Naive thymus-derived CD4-positive, alpha-beta T cell (primary cell): ENCODE data around the gene PPRC1. TPM values are rescaled to one million over a fixed set of nuclear protein-coding genes. Genes with fewer than 3 reads are reported as not detected.

Experiments
- ATAC-seq: fragments of 150-1000 bp; cut with Tn5 transposase; 2 replicates; pipeline ENCODE4 v1.10.0; 2021; ENCODE audit warnings: mild to moderate bottlenecking, moderate library complexity
- CTCF ChIA-PET: fragments of 350-600 bp; sonication (Branson Sonifier 250); formaldehyde crosslinking; loops from one replicate; lab custom pipeline; 2021; ENCODE audit warnings: antibody characterized with exemption; lab: Charles Lee
- POLR2A ChIA-PET: fragments of 350-600 bp; sonication (Branson Sonifier 250); formaldehyde crosslinking; loops from one replicate; lab custom pipeline; 2021; ENCODE audit warnings: antibody characterized with exemption, inconsistent platforms; lab: Charles Lee
- DNase-seq, 9 donors: peaks; one replicate each; pipeline versions ENCODE4 v3.0.0 to v3.0.0-alpha.2; 2020 to 2022; ENCODE audit warnings: mixed read lengths in 1 of 9
- H3K27ac ChIP-seq: one replicate; pipeline ENCODE4 v1.7.0; 2013; ENCODE audit warnings: mild to moderate bottlenecking, low read depth, low read length, moderate library complexity
- H3K27me3 ChIP-seq, 2 donors: one replicate each; pipeline ENCODE4 v1.7.0; 2013; ENCODE audit warnings: low read length in 2 of 2, mild to moderate bottlenecking in 2 of 2, moderate library complexity in 2 of 2; ENCODE audit not compliant: control insufficient read depth in 2 of 2, insufficient read depth in 2 of 2
- H3K36me3 ChIP-seq, 3 experiments: 1 replicate in 2 of 3; 2 replicates in 1 of 3; pipeline ENCODE4 v1.7.0; 2013; ENCODE audit warnings: low read length in 3 of 3, mild to moderate bottlenecking in 3 of 3, moderate library complexity in 1 of 3; ENCODE audit not compliant: insufficient read depth in 3 of 3, control insufficient read depth in 2 of 3
- H3K4me1 ChIP-seq, 2 donors: one replicate each; pipeline ENCODE4 v1.7.0; 2013; ENCODE audit warnings: low read length in 2 of 2, mild to moderate bottlenecking in 2 of 2, moderate library complexity in 1 of 2; ENCODE audit not compliant: control insufficient read depth in 2 of 2, insufficient read depth in 2 of 2
- H3K4me3 ChIP-seq: 2 replicates; pipeline ENCODE4 v1.7.0; 2013; ENCODE audit warnings: mild to moderate bottlenecking, low read length
- H3K9me3 ChIP-seq, 3 experiments: 1 replicate in 2 of 3; 2 replicates in 1 of 3; pipeline ENCODE4 v1.7.0; 2013; ENCODE audit warnings: low read length in 3 of 3; ENCODE audit not compliant: control insufficient read depth in 2 of 3
- H3K27ac Mint-ChIP-seq, 9 donors: one replicate each; pipeline ENCODE4 v1.8.0; 2020 to 2022; ENCODE audit warnings: mixed read lengths in 9 of 9, mild to moderate bottlenecking in 8 of 9, moderate library complexity in 5 of 9, inconsistent platforms in 2 of 9
- H3K27me3 Mint-ChIP-seq, 5 donors: one replicate each; pipeline ENCODE4 v1.8.0; 2021 to 2022; ENCODE audit warnings: mixed read lengths in 5 of 5, mild to moderate bottlenecking in 1 of 5
- H3K36me3 Mint-ChIP-seq, 5 donors: one replicate each; pipeline ENCODE4 v1.8.0; 2020 to 2022; ENCODE audit warnings: mixed read lengths in 5 of 5, mild to moderate bottlenecking in 3 of 5, inconsistent platforms in 1 of 5
- H3K4me1 Mint-ChIP-seq, 7 donors: one replicate each; pipeline ENCODE4 v1.8.0; 2020 to 2022; ENCODE audit warnings: mixed read lengths in 7 of 7, mild to moderate bottlenecking in 3 of 7, inconsistent platforms in 1 of 7
- H3K4me3 Mint-ChIP-seq, 10 donors: one replicate each; pipeline ENCODE4 v1.8.0; 2020 to 2022; ENCODE audit warnings: mild to moderate bottlenecking in 10 of 10, mixed read lengths in 10 of 10, moderate library complexity in 6 of 10, inconsistent platforms in 2 of 10
- H3K9me3 Mint-ChIP-seq, 11 donors: one replicate each; pipeline ENCODE4 v1.8.0; 2020 to 2022; ENCODE audit warnings: mixed read lengths in 11 of 11, mild to moderate bottlenecking in 4 of 11, inconsistent platforms in 1 of 11, moderate library complexity in 1 of 11
- intact Hi-C, 2 donors: fragments of 100-400 bp; cut with micrococcal nuclease; formaldehyde crosslinking; loops; one replicate each; pipeline ENCODE4 v1.15.1; 2023
- polyA plus RNA-seq, 2 donors: library from polyadenylated mRNA; unstranded; fragments of 300-500 nt; fragmentation: Illumina TruSeq; gene quantifications; one replicate each; pipeline ENCODE4 v1.2.3, GENCODE V29; 2021
- total RNA-seq, 6 experiments: library from RNA in 5 of 6; stranded (reverse) in 5 of 6; gene quantifications; 1 replicate in 5 of 6; 2 replicates in 1 of 6; pipeline ENCODE4 v1.2.3 and lab custom pipeline; 2021 to 2026

The PPRC1 gene
- total and polyA plus RNA-seq, 7 experiments from 2014 or later = 9.7 to 56.5 (median 35.7) TPM

DNA sequence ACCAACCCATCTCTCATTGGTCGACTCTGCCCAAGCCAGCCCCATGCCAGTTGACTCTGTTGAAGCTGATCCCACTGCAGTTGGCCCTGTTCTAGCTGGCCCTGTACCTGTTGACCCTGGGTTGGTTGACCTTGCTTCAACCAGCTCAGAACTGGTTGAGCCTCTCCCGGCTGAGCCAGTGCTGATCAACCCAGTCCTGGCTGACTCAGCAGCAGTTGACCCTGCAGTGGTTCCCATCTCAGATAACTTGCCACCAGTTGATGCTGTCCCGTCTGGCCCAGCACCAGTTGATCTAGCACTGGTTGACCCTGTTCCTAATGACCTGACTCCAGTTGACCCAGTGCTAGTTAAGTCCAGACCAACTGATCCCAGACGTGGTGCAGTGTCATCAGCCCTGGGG, 7.4 kb downstream of the PPRC1 start:
- H3K4me3 ChIP-seq = no peak overlapping the region
- H3K36me3 ChIP-seq = peaks cover 0 to 73% (median 24%) of the 10 kb centered on the region in 3 experiments
- no peaks in the 10 kb centered on the region for H3K9me3 ChIP-seq
- H3K4me3 Mint-ChIP-seq = no peak overlapping the region
- H3K36me3 Mint-ChIP-seq = peaks cover 4 to 54% (median 10%) of the 10 kb centered on the region in 5 donors
- DNase-seq (no peak), ATAC-seq (peak; percentile 4)
- H3K4me1 Mint-ChIP-seq = peaks cover 13 to 24% (median 19%) of the 10 kb centered on the region in 7 donors
- intact Hi-C loops = no loop called here
- H3K9me3 Mint-ChIP-seq = peaks cover 0 to 2% (median 0%) of the 10 kb centered on the region in 11 donors
- CTCF ChIA-PET = interaction anchor here (2.9 kb wide), 1 partner anchor 8 kb away, joined by 13 read pairs; no protein-coding TSS in a partner anchor
- POLR2A ChIA-PET = interaction anchor here (0.6 to 0.7 kb wide), 2 partner anchors 11 to 287 kb away, joined by 3 read pairs; no protein-coding TSS in a partner anchor
- H3K27me3 Mint-ChIP-seq = no peaks in the 10 kb centered on the region
- peak overlapping the region in 1 of 9 donors; percentile 56 for H3K27ac Mint-ChIP-seq
- peaks cover 0 to 9% of the 10 kb centered on the region in 2 donors for H3K4me1 ChIP-seq
- H3K27me3 ChIP-seq = no peaks in the 10 kb centered on the region
- no peak overlapping the region for H3K27ac ChIP-seq

DNA sequence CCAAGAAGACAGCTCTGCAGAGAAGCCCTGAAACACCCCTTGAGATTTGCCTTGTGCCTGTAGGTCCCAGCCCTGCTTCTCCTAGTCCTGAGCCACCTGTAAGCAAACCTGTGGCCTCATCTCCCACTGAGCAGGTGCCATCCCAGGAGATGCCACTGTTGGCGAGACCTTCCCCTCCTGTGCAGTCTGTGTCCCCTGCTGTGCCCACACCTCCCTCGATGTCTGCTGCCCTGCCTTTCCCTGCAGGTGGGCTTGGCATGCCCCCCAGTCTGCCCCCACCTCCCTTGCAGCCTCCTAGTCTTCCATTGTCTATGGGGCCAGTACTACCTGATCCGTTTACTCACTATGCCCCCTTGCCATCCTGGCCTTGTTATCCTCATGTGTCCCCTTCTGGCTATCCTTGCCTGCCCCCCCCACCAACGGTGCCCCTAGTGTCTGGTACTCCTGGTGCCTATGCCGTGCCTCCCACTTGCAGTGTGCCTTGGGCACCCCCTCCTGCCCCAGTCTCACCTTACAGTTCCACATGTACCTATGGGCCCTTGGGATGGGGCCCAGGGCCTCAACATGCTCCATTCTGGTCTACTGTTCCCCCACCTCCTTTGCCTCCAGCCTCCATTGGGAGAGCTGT, 8.2 kb downstream of the PPRC1 start:
- H3K4me3 Mint-ChIP-seq = no peak overlapping the region
- H3K27ac ChIP-seq = no peak overlapping the region
- no peaks in the 10 kb centered on the region for H3K9me3 ChIP-seq
- no peaks in the 10 kb centered on the region for H3K27me3 Mint-ChIP-seq
- H3K27ac Mint-ChIP-seq = peak overlapping the region in 3 of 9 donors; percentile 48 to 62 (median 52)
- ChIA-PET CTCF (interaction anchor here (0.6 kb wide), 1 partner anchor 13 kb away, joined by 3 read pairs; no protein-coding TSS in a partner anchor), POLR2A (no interaction called here)
- ATAC-seq = no peak
- peaks cover 6 to 58% (median 14%) of the 10 kb centered on the region in 5 donors for H3K36me3 Mint-ChIP-seq
- H3K4me3 ChIP-seq = no peak overlapping the region
- H3K27me3 ChIP-seq = no peaks in the 10 kb centered on the region
- H3K36me3 ChIP-seq = peaks cover 0 to 78% (median 24%) of the 10 kb centered on the region in 3 experiments
- peaks cover 0 to 2% (median 0%) of the 10 kb centered on the region in 11 donors for H3K9me3 Mint-ChIP-seq
- intact Hi-C loops = no loop called here
- peaks cover 0 to 1% of the 10 kb centered on the region in 2 donors for H3K4me1 ChIP-seq
- no peak for DNase-seq
- H3K4me1 Mint-ChIP-seq = peaks cover 7 to 16% (median 15%) of the 10 kb centered on the region in 7 donors

DNA sequence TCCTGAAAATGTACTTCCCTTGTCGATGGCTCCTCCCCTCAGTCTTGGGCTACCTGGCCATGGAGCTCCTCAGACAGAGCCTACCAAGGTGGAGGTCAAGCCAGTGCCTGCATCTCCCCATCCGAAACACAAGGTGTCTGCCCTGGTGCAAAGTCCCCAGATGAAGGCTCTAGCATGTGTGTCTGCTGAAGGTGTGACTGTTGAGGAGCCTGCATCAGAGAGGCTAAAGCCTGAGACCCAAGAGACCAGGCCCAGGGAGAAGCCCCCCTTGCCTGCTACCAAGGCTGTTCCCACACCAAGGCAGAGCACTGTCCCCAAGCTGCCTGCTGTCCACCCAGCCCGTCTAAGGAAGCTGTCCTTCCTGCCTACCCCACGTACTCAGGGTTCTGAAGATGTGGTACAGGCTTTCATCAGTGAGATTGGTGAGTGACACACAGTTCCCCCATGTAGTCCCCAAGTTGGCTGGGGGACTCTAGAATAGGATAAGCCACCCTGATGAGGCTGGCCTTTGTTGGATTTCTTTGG, 8.8 kb downstream of the PPRC1 start:
- Mint-ChIP-seq H3K27ac (peak overlapping the region in 2 of 9 donors; percentile 33 to 59), H3K4me3 (no peak overlapping the region), H3K4me1 (peaks cover 4 to 16% (median 9%) of the 10 kb centered on the region in 7 donors), H3K9me3 (peaks cover 0 to 2% (median 0%) of the 10 kb centered on the region in 11 donors), H3K36me3 (peaks cover 7 to 61% (median 16%) of the 10 kb centered on the region in 5 donors), H3K27me3 (no peaks in the 10 kb centered on the region)
- H3K4me3 ChIP-seq = no peak overlapping the region
- H3K27ac ChIP-seq = no peak overlapping the region
- no peaks in the 10 kb centered on the region for H3K4me1 ChIP-seq
- intact Hi-C loops = no loop called here
- DNase-seq (no peak), ATAC-seq (no peak)
- H3K27me3 ChIP-seq = no peaks in the 10 kb centered on the region
- peaks cover 0 to 83% (median 24%) of the 10 kb centered on the region in 3 experiments for H3K36me3 ChIP-seq
- CTCF ChIA-PET = no interaction called here
- POLR2A ChIA-PET = no interaction called here
- H3K9me3 ChIP-seq = no peaks in the 10 kb centered on the region

DNA sequence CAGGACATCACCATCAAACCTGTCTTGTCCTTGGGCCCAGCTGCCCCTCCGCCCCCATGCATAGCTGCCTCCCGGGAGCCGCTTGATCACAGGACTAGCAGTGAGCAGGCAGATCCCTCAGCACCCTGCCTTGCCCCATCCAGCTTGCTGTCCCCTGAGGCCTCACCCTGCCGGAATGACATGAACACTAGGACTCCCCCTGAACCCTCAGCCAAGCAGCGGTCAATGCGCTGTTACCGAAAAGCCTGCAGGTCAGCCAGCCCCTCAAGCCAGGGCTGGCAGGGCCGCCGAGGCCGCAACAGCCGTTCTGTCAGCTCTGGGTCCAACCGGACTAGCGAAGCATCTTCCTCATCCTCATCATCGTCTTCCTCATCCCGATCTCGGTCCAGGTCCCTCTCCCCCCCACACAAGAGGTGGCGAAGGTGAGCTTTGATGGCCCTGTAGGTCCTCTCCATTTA, 14.2 kb downstream of the PPRC1 start:
- Histone ChIP-seq H3K36me3 (peaks cover 9 to 72% (median 12%) of the 10 kb centered on the region in 3 experiments), H3K4me1 (peaks cover 0 to 4% of the 10 kb centered on the region in 2 donors), H3K9me3 (no peaks in the 10 kb centered on the region), H3K27ac (no peak overlapping the region), H3K27me3 (no peaks in the 10 kb centered on the region), H3K4me3 (no peak overlapping the region)
- POLR2A ChIA-PET = no interaction called here
- ATAC-seq (no peak), DNase-seq (no peak)
- Mint-ChIP-seq H3K27ac (peak overlapping the region in 2 of 9 donors; percentile 19 to 63), H3K36me3 (peaks cover 9 to 43% (median 16%) of the 10 kb centered on the region in 5 donors), H3K9me3 (peaks cover 0 to 2% (median 0%) of the 10 kb centered on the region in 11 donors), H3K27me3 (peaks cover 0 to 1% (median 0%) of the 10 kb centered on the region in 5 donors), H3K4me3 (no peak overlapping the region), H3K4me1 (peaks cover 7 to 18% (median 9%) of the 10 kb centered on the region in 7 donors)
- CTCF ChIA-PET = interaction anchor here (2.9 kb wide), 1 partner anchor 8 kb away, joined by 13 read pairs; no protein-coding TSS in a partner anchor
- intact Hi-C loops = no loop called here

GRCh38 chr10:102147561-102147960, 14.7 kb downstream of the PPRC1 start:
- peaks cover 0 to 2% (median 0%) of the 10 kb centered on the region in 11 donors for H3K9me3 Mint-ChIP-seq
- H3K4me1 ChIP-seq = peaks cover 0 to 4% of the 10 kb centered on the region in 2 donors
- H3K36me3 Mint-ChIP-seq = peaks cover 9 to 42% (median 16%) of the 10 kb centered on the region in 5 donors

DNA sequence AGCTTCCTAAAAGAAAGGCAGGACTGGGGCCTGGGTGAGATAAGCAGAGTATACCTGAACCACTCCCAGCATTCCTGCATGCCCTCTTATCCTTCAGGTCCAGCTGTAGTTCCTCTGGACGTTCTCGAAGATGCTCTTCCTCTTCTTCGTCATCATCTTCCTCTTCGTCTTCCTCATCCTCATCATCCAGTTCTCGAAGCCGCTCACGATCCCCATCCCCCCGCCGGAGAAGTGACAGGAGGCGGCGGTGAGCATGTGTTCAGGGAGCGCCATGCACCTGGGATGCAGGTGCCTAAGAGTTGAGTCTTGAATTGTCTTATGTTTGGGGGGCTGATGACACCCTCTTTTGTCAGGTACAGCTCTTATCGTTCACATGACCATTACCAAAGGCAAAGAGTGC, 15.4 kb downstream of the PPRC1 start:
- H3K4me3 Mint-ChIP-seq = no peak overlapping the region
- H3K27ac Mint-ChIP-seq = peak overlapping the region in 5 of 9 donors; percentile 8 to 97 (median 60)
- Histone ChIP-seq H3K4me3 (no peak overlapping the region), H3K27ac (no peak overlapping the region), H3K9me3 (no peaks in the 10 kb centered on the region), H3K36me3 (peaks cover 9 to 65% (median 12%) of the 10 kb centered on the region in 3 experiments), H3K4me1 (peaks cover 5 to 9% of the 10 kb centered on the region in 2 donors), H3K27me3 (no peaks in the 10 kb centered on the region)
- peaks cover 9 to 36% (median 16%) of the 10 kb centered on the region in 5 donors for H3K36me3 Mint-ChIP-seq
- CTCF ChIA-PET = interaction anchor here (1.0 to 2.9 kb wide), 2 partner anchors 10 to 17 kb away, joined by 3 to 13 read pairs; no protein-coding TSS in a partner anchor
- ATAC-seq (no peak), DNase-seq (no peak)
- peaks cover 0 to 4% (median 0%) of the 10 kb centered on the region in 5 donors for H3K27me3 Mint-ChIP-seq
- H3K4me1 Mint-ChIP-seq = peaks cover 14 to 26% (median 21%) of the 10 kb centered on the region in 7 donors
- POLR2A ChIA-PET = interaction anchor here (1.2 to 1.3 kb wide), 2 partner anchors 10 to 26 kb away, joined by 3 read pairs; no protein-coding TSS in a partner anchor
- intact Hi-C loops = no loop called here
- peaks cover 0 to 2% (median 0%) of the 10 kb centered on the region in 11 donors for H3K9me3 Mint-ChIP-seq

More at GRCh38 chr10:102147561-102147960, 14.7 kb downstream of the PPRC1 start:
- Histone ChIP-seq H3K4me3 (no peak overlapping the region), H3K27ac (no peak overlapping the region), H3K9me3 (no peaks in the 10 kb centered on the region), H3K27me3 (no peaks in the 10 kb centered on the region), H3K36me3 (peaks cover 9 to 72% (median 12%) of the 10 kb centered on the region in 3 experiments)
- Mint-ChIP-seq H3K4me1 (peaks cover 7 to 19% (median 14%) of the 10 kb centered on the region in 7 donors), H3K4me3 (no peak overlapping the region), H3K27me3 (peaks cover 0 to 4% (median 0%) of the 10 kb centered on the region in 5 donors), H3K27ac (peak overlapping the region in 4 of 9 donors; percentile 8 to 97 (median 53))
- ATAC-seq = no peak
- ChIA-PET CTCF (interaction anchor here (2.9 kb wide), 1 partner anchor 9 kb away, joined by 13 read pairs; no protein-coding TSS in a partner anchor), POLR2A (interaction anchor here (1.2 kb wide), 1 partner anchor 26 kb away, joined by 3 read pairs; no protein-coding TSS in a partner anchor)
- intact Hi-C loops = no loop called here
- no peak for DNase-seq
